ENCODE results near the gene JPT2. TPM values are rescaled to one million over a fixed set of nuclear protein-coding genes. Genes with fewer than 3 reads are reported as not detected.

The JPT2 gene
- total RNA-seq, 4 donors from 2014 or later, result 22.6 to 59.2 (median 35.0) TPM

DNA sequence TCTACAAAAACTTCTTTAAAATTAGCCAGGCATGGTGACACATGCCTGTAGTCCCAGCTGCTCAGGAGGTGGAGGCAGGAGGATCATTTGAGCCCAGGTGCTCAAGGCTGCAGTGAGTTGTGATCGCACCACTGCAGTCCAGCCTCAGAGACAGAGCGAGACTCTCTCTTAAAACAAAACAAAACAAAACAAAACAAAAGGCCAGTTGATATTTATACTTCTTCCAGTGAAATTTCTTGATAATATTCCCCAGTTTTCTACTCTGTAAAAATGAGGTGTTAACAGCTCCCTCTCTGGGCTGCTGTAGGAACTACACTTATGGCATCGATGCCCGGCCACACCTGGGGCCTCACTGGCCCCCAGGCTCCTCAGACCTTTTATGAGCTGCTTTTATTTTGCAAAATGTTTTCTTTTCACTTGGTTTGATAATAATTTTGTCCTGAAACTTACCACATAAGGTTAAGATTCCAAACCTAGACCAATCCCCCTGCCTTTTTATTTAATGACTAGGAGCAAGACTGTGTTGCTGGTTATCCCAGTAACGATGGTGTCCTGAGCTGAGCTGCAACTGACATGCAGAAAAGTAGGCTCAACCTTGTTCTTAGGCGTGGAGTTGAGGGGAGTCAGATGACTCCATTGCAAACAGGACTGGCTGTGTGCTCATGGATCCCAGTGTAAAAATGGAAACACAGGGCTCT, 45.5 kb downstream of the JPT2 start:
- H3K4me1 ChIP-seq, result peaks cover 32% of the 10 kb centered on the region
- H3K4me3 ChIP-seq, result no peak overlapping the region
- H3K27me3 ChIP-seq, result no peaks in the 10 kb centered on the region
- H3K27ac ChIP-seq, result peak overlapping the region; percentile 56
- no peak for DNase-seq (ENCODE audit: low spot score in 2 of 2)
- TF ChIP-seq, protein P1, sequence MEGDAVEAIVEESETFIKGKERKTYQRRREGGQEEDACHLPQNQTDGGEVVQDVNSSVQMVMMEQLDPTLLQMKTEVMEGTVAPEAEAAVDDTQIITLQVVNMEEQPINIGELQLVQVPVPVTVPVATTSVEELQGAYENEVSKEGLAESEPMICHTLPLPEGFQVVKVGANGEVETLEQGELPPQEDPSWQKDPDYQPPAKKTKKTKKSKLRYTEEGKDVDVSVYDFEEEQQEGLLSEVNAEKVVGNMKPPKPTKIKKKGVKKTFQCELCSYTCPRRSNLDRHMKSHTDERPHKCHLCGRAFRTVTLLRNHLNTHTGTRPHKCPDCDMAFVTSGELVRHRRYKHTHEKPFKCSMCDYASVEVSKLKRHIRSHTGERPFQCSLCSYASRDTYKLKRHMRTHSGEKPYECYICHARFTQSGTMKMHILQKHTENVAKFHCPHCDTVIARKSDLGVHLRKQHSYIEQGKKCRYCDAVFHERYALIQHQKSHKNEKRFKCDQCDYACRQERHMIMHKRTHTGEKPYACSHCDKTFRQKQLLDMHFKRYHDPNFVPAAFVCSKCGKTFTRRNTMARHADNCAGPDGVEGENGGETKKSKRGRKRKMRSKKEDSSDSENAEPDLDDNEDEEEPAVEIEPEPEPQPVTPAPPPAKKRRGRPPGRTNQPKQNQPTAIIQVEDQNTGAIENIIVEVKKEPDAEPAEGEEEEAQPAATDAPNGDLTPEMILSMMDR (IDR thresholded peaks at IDR 0.05), result peak; percentile 76 to 82
- TF ChIP-seq EP300 (IDR thresholded peaks at IDR 0.05) (no peak), POLR2A (IDR thresholded peaks at IDR 0.05) (no peak), POLR2AphosphoS5 (IDR thresholded peaks at IDR 0.05) (no peak)
- peaks cover 33% of the 10 kb centered on the region for H3K36me3 ChIP-seq
- no peaks in the 10 kb centered on the region for H3K9me3 ChIP-seq
- WGBS, result 42% methylated on average over 6 of the region's 6 CpGs

GRCh38 chr16:1724491-1724890, 46.4 kb downstream of the JPT2 start:
- Histone ChIP-seq H3K9me3 (no peaks in the 10 kb centered on the region), H3K27ac (no peak overlapping the region), H3K4me3 (no peak overlapping the region), H3K27me3 (no peaks in the 10 kb centered on the region), H3K36me3 (peaks cover 42% of the 10 kb centered on the region), H3K4me1 (peaks cover 32% of the 10 kb centered on the region)
- no peak for DNase-seq (ENCODE audit: low spot score in 2 of 2)
- TF ChIP-seq, protein P1 (IDR thresholded peaks at IDR 0.05), result no peak
- TF ChIP-seq POLR2A (IDR thresholded peaks at IDR 0.05) (no peak), POLR2AphosphoS5 (IDR thresholded peaks at IDR 0.05) (no peak), EP300 (IDR thresholded peaks at IDR 0.05) (no peak)
- 85% methylated on average over 11 of the region's 12 CpGs for WGBS

DNA sequence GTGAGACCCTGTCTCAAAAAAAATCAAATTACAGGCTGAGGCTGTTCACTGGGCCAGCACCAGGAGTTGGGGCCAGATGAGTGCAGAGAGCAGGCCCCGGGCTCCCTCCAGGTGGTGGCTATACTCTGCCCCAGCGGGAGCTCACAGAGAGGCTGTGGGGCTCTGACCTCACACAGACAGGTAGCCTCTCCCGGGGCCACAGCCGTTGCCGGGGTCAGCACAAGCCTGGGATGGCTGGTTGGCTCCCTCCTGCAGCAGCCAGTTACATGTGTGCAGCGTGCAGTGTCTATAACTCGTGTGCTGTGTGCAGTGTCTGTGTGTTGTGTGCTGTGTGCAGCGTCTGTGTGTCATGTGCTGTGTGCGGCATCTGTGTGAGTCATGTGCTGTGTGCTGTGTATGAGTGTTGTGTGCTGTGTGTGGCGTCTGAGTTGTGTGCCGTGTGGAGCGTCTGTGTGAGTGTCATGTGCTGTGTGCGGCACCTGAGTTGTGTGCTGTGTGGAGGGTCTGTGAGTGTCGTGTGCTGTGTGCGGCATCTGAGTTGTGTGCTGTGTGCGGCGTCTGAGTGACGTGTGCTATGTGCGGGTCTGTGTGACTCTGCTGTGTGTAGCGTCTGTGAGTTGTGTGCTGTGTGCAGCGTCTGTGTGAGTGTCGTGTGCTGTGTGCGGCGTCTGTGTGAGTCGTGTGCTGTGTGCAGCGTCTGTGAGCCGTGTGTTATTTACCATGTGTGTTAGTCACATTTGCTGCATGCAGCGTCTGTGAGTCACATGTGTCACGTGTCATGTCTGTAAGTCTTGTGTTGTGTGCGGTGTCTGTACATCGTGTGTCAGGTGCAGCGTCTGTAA, 48.8 kb downstream of the JPT2 start:
- 95% methylated on average over 27 of the region's 32 CpGs for WGBS
- no peak for TF ChIP-seq EP300 (IDR thresholded peaks at IDR 0.05)
- no peak for TF ChIP-seq POLR2A (IDR thresholded peaks at IDR 0.05)
- Histone ChIP-seq H3K4me1 (peaks cover 28% of the 10 kb centered on the region), H3K27ac (no peak overlapping the region), H3K27me3 (no peaks in the 10 kb centered on the region), H3K36me3 (peaks cover 51% of the 10 kb centered on the region), H3K9me3 (no peaks in the 10 kb centered on the region), H3K4me3 (no peak overlapping the region)
- no peak for DNase-seq (ENCODE audit: low spot score in 2 of 2)

GRCh38 chr16:1727651-1728624, 49.9 kb downstream of the JPT2 start:
- no peak overlapping the region for H3K27ac ChIP-seq
- 97% methylated on average over 25 of the region's 37 CpGs for WGBS
- peaks cover 62% of the 10 kb centered on the region for H3K36me3 ChIP-seq
- H3K27me3 ChIP-seq, result no peaks in the 10 kb centered on the region
- H3K9me3 ChIP-seq, result no peaks in the 10 kb centered on the region
- DNase-seq (ENCODE audit: low spot score in 2 of 2), result no peak
- TF ChIP-seq POLR2A (IDR thresholded peaks at IDR 0.05) (no peak), POLR2AphosphoS5 (IDR thresholded peaks at IDR 0.05) (no peak), EP300 (IDR thresholded peaks at IDR 0.05) (no peak)
- TF ChIP-seq, protein P1 (IDR thresholded peaks at IDR 0.05), result no peak
- no peak overlapping the region for H3K4me3 ChIP-seq
- peaks cover 25% of the 10 kb centered on the region for H3K4me1 ChIP-seq

DNA sequence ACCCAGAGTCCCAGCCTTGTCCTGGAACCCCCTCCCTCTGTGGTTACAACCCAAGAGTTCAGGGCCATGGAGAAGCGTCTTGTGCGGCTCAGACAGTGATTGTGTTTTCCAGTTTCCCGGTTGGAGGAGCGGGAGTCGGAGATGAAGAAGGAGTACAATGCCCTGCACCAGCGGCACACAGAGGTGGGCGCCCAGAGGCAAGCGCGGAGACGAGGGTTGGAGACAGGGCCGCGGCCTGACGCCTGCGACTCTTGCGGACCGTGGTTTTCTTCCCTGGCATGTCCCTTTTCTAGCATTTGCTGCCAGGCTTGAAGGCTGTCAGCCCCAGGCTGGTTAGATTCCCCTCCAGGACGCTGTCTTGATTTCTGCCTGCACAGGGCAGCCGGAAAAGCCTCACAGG, 50.9 kb downstream of the JPT2 start:
- 94% methylated on average over 18 of the region's 18 CpGs for WGBS

More for the DNA sequence above, 50.9 kb downstream of the JPT2 start:
- TF ChIP-seq POLR2AphosphoS5 (IDR thresholded peaks at IDR 0.05) (no peak), EP300 (IDR thresholded peaks at IDR 0.05) (no peak), POLR2A (IDR thresholded peaks at IDR 0.05) (no peak)
- TF ChIP-seq, protein P1 (IDR thresholded peaks at IDR 0.05), result no peak
- Histone ChIP-seq H3K9me3 (no peaks in the 10 kb centered on the region), H3K36me3 (peaks cover 73% of the 10 kb centered on the region), H3K27ac (no peak overlapping the region), H3K4me1 (peaks cover 16% of the 10 kb centered on the region), H3K27me3 (no peaks in the 10 kb centered on the region), H3K4me3 (no peak overlapping the region)
- no peak for DNase-seq (ENCODE audit: low spot score in 2 of 2)

Measured in suprapubic skin (tissue), 4 donors.